Stimulated activated CD4-positive, alpha-beta T cell treated with anti-CD3 and anti-CD28 coated beads, Interleukin-2, amount 100 ng/mL, for 4 hours (primary cell): ENCODE data around the gene COL6A2.
"Not testable (repeated sequence)": the region's sequence is repeated elsewhere in the genome, so short reads cannot be mapped to it uniquely, and the experiment has no call there.

Experiments used
- DNase-seq: peaks from one replicate; pipeline ENCODE4 v3.0.0-alpha.2; 2020; ENCODE audit warnings: low read depth

Gene COL6A2

DNA sequence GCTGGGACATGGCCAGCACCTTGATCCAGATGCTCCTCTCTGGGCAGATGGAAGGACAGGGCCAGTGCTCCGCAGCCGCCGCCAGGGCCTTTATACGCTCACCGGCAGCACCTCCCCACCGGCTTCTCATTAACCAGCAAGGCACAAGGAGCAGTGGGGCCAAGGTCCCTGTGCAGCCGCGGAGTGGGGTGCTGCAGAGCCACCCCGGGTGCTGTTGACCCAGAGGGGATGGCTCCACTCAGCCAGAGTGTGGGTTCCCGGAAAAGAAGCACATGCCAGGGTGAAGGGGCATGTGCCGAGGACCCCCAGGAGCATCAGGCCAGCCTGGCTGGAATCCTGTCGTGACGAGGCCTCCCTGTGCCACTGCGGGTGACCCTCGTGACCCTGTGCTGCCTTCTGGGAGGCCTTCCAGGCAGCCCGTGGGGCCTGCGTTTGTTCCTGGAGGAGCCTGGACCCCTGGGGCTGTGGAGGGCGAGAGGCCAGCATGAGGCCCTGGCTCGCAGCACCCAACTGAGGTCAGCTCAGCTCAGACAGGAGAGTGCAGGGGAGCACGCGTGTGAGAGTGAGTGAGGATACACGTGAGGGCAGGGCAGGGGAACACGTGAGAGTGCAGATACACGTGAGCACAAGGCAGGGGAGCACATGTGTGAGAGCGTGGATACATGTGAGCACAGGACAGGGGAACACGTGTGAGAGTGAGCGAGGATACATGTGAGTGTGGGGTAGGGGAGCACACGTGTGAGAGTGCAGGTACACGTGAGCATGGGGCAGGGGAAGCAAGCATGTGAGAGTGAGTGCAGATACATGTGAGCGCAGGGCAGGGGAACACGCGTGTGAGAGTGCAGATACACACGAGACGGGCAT, 57.8 kb downstream of the COL6A2 start, which contains the start of gene FTCD:
FTCD (minus strand) TSS at position 66 of the 864 bp plus-strand sequence; CDS start at position 10, 56 bp downstream.
- DNase-seq: no peak

DNA sequence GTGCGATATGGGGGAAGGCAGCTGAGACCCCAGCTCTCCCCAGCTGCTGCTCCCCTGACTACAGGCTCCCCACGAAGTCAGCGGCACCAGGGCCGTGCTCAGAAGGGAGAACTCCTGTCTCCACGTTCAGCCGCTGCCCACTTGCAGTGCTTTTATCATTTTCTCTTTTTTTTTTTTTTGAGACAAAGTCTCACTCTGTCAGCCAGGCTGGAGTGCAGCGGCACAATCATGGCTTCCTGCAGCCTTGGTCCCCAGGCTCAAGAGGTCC, 58.4 kb downstream of the COL6A2 start:
- DNase-seq: no peak

DNA sequence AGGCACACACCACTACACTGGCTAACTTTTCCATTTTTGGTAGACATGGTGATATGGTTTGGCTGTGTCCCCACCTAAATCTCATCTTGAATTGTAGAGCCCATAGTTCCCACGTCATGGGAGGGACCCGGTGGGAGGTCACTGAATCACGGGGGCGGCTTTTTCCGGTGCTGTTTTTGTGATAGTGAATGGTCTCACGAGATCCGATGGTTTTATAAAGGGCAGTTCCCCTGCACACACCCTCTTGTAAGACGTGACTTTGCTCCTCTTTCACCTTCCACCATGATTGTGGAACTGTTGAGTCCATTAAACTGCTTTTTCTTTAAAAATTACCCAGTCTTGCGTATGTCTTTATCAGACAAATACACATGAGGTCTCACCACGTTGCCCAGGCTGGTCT, 58.8 kb downstream of the COL6A2 start:
- DNase-seq: no peak

DNA sequence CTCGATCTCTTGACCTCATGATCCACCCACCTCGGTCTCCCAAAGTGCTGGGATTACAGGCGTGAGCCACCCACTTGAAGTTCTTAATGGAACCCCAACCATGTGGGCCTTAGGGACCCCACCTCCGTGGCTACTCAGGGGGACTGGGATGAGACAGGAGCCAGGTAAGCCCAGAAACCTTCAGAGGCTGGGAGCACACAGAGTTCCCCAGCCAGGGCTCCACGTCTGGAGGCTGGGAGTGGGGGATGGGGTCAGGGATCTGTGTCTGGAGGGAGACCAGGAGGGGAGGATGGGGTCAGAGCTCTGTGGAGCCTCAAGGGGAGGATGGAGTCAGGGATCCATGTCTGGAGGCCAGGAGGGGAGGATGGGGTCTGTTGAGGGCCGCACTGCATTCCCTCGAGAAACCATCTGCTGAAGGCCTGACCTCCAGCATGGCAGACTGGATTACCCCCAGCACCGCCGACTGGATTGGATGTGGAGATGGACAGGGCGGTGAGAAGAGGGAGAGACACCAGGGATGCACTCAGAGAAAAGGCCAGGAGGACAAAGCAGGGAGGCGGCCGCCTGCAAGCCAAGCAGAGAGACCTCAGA, 59.6 kb downstream of the COL6A2 start:
- no peak for DNase-seq

DNA sequence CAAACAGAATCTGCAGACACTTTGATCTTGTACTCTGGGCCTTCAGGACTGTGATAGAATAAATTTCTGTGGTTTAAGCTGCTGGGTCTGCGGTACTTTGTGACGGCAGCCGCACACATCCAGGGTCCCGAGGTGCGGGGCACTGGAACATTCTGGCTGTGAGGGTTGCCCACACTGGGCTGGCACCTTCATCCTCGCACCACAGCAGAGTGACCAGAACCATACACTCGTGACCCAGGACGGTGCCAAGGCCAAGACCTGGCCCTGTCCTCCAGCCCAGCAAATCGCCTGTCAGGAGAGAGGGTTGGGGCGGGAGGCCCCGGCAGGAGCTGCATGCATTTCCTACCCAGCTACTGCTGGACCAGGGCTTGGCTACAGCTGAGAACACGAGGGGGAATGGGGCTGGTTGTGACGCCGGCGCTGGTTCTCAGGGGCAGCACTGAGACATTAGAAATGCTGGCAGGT, 60.1 kb downstream of the COL6A2 start:
- DNase-seq: no peak

DNA sequence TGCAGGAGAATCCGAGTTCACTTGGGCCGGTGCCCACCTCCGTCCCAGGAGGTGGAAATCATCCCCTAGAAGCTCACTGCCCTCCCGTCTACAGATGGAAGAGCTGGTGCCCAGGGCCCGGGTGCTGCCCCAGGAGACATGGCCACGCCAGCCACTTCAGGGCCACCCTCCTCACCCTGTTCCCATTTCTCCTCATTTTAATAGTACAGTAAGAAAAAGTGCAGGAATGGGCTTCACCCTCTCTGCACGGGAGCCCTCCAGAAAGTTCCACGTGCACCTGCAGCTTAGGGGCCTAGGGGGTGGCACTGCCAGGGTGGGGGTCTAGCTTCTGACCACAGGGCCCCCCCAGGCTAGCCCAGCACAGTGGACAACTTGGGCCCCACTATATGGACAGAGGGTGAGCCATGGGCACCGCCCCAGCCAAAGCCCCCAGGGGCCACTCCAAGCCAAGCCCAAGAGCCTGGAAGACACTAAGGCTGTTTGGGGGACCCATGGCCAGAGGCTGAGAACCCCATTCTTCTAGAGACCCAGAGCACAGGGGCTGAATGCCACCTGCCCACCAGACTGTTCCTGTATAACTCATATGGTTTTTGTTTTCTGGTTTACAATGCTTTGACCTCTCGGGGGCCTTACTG, 60.9 kb downstream of the COL6A2 start:
- DNase-seq: no peak

DNA sequence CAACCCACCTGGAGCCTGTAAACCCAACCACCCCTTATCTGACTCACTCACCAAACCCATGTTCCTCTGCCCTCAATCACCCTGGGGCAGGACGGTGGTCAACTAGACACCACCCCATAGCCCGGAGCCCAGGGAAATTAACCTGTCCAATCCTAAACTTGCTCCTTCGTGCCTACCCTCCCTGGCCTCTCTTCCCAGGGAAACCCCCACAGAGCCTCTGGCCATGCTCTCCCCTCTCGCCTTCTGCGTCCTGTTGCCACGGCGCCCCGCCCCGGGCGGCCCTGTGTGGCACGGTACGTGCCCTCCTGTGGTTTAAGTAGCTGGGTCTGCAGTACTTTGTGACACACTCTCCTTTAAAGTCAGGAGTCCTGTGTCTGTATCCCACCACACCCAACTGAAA, 61.5 kb downstream of the COL6A2 start:
- no peak for DNase-seq

DNA sequence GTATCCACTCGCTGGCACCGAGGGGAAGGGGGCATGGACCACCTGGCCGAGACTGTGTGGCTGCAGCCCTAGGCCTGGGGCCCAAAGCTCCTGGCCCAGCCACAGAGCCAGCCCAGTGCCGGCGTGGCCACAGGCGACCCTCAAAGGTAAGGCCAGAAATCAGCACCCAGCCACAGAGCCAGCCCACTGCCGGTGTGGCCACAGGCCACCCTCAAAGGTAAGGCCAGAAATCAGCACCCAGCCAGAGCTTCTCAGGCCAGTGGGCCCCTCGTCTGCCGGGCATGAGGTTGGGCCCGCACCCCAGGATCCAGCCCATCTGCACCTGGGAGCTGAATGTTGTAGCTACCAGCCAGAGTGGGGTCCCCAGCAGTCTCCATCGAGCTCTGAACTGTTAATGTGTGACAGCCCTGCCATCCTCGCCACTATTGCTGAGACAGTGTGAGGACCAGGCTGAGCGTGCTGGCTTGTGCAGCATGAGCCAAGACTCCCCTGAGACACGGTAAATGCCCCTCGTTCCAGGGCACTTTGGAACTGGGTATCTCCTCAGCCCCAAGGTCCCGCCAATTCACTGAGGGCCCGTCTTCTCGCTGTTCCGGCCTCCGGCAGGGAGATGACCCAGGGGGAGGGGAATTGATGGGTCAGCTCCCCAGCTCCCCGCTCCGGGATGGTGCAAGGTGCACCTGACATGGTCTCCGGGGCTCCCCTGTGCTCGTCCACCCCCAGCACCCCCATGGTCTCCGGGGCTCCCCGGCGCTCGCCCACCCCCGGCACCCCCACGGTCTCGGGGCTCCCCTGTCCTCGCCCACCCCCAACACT, 62.1 kb downstream of the COL6A2 start:
- DNase-seq: no peak

DNA sequence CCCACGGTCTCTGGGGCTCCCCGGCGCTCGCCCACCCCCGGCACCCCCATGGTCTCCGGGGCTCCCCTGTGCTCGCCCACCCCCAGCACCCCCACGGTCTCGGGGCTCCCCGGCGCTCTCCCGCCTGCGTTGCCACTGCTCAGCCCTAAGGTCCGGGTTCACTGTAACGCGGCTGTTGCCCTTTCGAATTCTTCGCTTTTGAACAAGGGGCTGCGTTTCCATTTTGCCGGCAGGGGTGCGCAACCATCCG, 62.7 kb downstream of the COL6A2 start:
- DNase-seq: no peak

DNA sequence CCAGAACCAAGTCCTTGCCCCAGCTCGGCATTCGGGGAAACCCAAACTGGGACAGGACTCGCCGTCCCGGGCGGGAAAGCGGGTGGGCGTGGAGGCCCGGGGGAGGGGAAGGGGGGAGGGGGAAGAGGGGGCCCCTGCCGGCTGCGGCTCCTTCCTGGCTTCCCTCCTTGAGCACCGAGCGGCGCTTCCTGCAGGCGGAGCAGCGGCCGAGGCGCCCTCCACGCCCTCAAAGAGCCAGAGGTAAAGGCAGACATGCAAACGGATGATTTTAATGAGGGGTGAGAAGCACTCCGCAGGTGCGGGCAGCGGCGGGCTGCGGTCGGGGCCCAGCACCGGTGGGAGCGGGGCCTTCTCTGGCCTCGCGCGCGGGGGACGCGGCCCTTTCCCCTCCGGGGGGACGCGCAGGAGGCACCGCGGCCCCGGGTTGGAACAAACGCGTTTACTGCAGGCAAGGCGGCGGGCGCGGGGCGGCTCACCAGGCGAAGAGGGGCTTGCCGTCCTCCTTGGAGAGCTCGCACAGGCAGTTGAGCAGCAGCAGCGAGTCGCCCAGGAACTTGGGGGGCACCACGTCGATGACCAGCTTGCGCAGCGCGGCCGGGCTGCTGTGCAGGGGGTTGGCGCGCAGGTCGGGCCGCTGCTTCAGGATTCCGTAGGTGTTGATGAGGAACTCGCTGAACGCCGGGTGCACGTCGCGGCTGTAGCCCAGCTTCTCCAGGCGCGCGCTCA, 63.2 kb downstream of the COL6A2 start:
- DNase-seq: no peak

DNA sequence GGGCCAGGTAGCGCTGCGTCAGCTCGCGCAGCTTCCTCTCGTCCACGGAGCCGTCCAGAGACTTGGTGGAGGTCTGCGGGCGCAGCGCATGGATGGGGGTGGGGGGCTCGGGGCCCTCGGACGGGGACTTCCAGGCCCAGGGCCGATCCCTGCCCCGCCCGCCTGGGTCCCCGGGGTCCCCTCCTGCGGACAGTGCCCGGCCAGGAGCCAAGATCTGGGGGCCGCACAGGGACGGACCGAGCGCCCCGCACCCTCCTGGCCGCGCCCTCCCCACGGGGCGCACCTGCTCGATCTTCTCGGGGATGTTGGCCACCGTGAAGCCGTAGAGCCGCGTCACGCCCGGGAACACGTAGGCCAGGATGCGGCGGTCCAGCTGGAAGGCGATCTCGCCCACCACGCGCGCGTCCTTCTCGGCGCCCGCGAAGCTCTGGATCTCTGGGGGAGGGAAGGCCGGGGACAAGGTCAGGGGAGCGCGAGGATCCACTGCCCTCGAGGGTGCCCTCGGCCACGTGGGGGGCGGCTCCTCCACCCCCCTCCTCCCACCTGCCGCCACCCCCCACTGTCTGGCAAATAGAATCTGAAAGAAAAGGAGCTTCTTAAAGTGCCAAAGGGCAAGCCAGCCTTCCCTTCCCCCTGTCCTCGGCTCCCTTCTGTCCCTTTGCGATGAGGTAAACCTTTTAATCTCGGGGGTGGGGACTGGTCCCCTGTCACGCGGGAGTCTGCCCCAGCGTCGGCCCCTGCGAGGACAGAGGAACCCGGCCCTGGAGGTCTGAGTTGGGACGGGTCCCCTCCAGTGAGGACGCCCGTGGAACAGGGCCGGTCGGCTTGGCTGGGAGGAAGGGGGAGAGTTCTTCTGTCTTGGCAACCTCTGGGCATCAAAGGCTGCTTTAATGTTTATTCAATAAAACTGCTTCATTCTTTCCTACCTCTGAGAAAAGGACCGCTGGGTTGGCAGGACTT, 64.0 kb downstream of the COL6A2 start:
- no peak for DNase-seq

DNA sequence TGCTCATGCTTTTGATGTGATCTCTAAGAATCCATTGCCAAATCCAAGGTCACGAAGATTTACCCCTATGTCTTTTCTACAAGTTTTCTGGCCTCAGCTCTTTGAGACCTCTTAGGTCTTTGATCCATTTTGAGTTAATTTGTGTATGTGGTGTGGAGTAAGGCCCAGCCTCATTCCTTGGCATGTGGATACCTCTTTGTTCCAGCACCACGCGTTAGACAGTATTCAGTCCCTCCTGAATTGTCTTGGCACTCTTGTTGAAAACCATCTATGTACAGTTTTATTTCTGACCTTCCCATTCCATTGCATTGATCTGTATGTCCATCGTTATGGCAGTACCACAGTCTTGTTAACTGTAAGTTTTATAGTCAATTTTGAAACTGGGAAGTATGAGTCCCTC, 65.5 kb downstream of the COL6A2 start:
- DNase-seq: no peak

DNA sequence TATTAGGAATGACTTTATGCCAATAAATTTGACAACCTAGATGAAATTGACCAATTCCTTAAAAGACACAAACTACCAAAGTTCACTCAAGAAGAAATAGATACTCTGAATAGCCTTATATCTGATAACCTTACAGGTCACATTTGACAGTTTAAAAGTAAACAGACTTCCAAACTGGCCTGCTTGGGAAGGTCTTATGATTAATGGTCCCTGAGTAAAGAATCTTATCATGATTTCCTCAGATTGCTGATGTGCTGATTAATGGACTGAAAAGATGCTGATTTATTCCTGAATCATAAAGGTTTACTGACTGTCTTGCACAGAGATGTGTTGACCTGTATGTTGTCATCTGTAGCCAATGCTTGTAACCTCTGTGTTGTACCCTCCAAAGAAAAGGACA, 67.2 kb downstream of the COL6A2 start:
- no peak for DNase-seq

DNA sequence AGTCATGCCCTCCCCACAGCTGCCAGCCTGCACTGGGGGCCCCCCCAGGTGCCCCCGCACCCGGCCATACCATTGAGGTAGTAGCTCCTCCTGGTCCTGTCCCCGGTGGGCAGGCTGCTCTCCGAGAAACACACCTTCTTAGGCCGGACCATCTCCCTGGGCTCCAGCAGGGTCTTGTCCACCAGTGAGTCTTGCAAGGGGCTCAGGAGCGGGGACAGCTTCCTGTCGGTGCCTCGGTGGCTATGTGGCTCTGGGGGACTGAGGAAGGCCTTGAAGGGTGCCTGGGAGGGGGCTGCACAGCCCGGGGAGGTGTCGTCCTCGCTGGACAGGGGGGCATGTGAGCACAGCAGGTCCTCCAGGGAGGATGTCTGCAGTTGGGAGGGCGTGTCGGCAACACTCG, 70.3 kb downstream of the COL6A2 start:
- no peak for DNase-seq

DNA sequence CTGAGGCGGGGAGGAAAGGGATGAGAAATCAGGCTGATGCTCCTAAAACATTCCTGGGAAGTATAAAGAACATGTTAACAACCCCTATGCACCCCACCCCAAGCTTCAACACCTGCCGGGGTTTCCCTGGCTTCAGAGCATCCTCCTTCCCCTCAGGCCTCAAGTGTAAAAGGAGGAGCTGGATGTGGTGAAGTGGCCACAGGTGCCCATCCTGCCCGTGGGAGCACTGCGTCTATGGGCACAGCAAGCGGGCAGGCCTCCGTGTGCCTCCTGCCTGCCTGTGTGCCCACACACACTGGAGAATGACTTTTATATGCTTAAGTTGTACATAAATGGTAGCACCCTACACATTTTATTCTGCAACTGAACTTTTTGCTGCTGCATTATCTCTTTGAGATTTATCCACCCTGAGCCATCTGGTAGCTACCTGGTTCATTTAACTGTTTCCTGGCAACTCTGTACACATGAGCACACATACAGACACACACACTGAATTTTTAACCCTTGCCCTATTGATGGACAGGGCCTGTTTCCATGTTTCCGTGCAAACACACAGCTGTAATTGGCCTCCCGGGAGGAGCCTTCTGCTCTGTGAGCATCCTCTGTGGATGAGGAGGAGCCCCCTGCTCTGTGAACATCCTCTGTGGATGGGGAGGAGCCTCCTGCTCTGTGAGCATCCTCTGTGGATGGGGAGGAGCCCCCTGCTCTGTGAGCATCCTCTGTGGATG, 70.9 kb downstream of the COL6A2 start:
- no peak for DNase-seq

DNA sequence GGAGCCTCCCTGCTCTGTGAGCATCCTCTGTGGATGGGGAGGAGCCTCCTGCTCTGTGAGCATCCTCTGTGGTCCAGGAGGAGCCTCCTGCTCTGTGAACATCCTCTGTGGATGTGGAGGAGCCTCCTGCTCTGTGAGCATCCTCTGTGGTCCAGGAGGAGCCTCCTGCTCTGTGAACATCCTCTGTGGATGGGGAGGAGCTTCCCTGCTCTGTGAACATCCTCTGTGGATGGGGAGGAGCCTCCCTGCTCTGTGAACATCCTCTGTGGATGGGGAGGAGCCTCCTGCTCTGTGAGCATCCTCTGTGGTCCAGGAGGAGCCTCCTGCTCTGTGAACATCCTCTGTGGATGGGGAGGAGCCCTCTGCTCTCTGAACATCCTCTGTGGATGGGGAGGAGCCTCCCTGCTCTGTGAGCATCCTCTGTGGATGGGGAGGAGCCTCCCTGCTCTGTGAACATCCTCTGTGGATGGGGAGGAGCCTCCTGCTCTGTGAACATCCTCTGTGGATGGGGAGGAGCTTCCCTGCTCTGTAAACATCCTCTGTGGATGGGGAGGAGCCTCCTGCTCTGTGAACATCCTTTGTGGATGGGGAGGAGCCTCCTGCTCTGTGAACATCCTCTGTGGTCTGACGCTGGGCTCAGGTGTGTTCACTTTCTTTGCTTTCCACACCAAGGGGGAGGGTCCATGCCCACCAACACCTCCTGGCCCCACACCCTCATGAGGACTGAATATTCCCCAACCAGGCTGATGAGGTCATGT, 72.7 kb downstream of the COL6A2 start:
- DNase-seq: not testable (repeated sequence)

DNA sequence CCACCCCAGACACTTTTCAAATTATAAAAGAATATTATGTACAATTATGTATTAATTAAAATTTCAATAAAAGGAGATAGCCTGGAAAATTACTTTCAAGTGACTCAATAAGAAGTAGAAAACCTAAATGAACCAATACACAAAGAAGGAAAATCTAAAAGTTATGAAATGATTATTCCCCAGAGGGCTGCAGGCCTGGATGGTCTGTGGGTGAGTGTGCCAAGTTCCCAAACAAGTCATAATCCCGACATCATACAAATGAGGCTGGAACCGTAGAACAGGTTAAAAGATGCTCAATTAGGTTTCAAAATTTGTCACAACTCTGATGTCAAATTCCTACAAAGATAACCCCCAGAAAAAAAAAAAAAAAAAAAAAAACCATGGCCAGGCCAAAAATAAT, 73.7 kb downstream of the COL6A2 start:
- no peak for DNase-seq

DNA sequence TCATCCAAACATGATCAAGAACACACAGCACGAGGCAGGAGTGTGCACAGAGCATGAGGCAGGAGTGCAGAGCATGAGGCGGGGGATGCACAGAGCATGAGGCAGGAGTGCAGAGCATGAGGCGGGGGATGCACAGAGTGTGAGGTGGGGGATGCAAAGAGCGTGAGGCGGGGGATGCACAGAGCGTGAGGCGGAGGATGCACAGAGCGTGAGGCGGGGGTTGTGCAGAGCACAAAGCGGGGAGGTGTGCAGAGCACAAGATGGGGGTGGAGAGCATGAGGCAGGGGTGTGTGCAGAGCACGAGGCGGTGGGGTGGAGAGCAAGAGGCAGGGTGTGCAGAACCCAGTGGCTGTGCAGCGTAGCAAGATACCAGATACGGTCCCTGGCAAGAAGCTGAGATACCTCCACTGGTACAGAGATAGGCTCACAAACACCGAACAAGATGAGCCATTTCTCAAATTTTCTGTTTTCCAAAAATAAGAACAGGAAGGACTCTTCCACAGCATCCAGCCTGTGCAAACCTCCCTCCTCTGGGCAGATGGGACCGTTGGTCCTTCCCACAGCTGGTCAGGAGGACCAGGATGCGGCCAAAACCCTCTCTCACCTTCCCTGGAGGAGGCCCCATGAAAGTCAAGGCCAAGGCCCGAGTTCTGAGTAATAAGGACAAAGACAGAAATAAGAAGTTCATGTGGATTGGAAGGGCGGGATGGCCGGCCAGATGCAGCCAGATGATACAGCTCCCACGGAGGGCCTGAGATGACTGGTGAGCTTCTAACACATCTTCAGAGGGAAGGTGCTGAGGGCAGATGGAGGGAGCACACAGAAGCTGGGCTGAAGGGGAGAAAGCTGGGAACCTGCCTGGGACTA, 74.3 kb downstream of the COL6A2 start:
- DNase-seq: no peak
